ENCODE data around the gene EBF3.

GRCh38 chr10:129891806-129892205 is 72.3 kb downstream of the EBF3 start:
- no peak for TF ChIP-seq CTCF (IDR thresholded peaks at IDR 0.05 in 4 of 5, conservative IDR thresholded peaks at IDR 0.05 in 1 of 5)
- TF ChIP-seq POLR2A (IDR thresholded peaks at IDR 0.05): peak in 1 of 2 donors; percentile 16

Measured in gastrocnemius medialis (tissue), 4 donors.